ENCODE results near the gene FAHD2A. TPM values are rescaled to one million over a fixed set of nuclear protein-coding genes. Genes with fewer than 3 reads are reported as not detected.
"Not testable (repeated sequence)": the region's sequence is repeated elsewhere in the genome, so short reads cannot be mapped to it uniquely, and the experiment has no call there.

The FAHD2A gene, protein sequence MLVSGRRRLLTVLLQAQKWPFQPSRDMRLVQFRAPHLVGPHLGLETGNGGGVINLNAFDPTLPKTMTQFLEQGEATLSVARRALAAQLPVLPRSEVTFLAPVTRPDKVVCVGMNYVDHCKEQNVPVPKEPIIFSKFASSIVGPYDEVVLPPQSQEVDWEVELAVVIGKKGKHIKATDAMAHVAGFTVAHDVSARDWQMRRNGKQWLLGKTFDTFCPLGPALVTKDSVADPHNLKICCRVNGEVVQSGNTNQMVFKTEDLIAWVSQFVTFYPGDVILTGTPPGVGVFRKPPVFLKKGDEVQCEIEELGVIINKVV
- total RNA-seq, result 10 to 100 TPM; 19.9 to 27.5 TPM

DNA sequence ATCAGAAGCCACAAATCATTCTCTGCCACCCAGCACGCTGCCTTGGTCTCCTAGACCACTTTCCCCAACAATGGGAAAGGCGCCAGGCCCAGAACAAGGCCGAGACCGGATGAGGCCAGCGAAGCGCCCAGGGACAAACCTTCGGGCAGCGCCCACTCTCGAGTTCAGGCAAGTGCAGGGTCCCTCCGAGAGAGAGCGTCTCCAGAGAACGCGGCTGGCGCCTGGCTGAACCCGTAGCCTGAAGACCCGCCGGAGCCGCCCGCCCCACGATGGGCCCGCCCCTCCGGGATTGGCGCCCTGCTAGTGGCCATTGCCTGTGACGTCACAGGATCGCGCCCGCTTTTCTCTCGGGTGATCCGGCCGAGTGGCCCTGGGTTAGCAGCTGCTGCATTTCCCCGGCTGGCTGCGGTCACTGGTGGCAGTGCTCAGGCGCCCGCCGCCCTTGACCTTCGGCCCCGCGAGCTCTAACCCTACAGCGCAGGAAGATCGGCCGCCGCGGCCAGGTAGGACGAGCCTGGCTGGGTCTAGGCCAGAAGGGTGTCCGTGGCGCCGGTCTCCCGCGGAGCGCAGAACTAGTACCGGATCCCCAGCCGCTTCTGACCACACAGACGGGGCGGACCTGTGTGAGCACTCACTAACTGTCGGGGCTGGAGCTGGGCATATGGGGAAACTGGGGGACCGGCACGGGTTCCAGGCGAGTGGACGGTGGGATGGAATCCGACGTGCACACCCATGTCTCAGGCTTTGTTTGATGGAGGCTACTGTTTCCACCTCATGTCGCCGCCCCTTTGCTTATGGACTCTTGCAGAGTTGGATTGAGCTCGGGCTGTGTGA is at the start of gene FAHD2A:
Gene FAHD2A, plus strand, starts transcription at position 339 of the 834 bp plus-strand sequence. CDS start 2,851 bp downstream, outside the sequence.
- peak within 1 kb of the TSS; percentile 80 to 89 for H3K4me3 ChIP-seq
- H3K27ac ChIP-seq, result peak within 1 kb of the TSS; percentile 82 to 83
- no peaks in the 10 kb centered on the region for H3K9me3 ChIP-seq
- H3K27me3 ChIP-seq, result no peaks in the 10 kb centered on the region
- peaks cover 0 to 19% of the 10 kb centered on the region in 2 donors for H3K4me1 ChIP-seq
- no peaks in the 10 kb centered on the region for H3K36me3 ChIP-seq
- peak; percentile 97 for DNase-seq (ENCODE audit: low spot score)
- TF ChIP-seq, protein P1, sequence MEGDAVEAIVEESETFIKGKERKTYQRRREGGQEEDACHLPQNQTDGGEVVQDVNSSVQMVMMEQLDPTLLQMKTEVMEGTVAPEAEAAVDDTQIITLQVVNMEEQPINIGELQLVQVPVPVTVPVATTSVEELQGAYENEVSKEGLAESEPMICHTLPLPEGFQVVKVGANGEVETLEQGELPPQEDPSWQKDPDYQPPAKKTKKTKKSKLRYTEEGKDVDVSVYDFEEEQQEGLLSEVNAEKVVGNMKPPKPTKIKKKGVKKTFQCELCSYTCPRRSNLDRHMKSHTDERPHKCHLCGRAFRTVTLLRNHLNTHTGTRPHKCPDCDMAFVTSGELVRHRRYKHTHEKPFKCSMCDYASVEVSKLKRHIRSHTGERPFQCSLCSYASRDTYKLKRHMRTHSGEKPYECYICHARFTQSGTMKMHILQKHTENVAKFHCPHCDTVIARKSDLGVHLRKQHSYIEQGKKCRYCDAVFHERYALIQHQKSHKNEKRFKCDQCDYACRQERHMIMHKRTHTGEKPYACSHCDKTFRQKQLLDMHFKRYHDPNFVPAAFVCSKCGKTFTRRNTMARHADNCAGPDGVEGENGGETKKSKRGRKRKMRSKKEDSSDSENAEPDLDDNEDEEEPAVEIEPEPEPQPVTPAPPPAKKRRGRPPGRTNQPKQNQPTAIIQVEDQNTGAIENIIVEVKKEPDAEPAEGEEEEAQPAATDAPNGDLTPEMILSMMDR (IDR thresholded peaks at IDR 0.05), result no peak

DNA sequence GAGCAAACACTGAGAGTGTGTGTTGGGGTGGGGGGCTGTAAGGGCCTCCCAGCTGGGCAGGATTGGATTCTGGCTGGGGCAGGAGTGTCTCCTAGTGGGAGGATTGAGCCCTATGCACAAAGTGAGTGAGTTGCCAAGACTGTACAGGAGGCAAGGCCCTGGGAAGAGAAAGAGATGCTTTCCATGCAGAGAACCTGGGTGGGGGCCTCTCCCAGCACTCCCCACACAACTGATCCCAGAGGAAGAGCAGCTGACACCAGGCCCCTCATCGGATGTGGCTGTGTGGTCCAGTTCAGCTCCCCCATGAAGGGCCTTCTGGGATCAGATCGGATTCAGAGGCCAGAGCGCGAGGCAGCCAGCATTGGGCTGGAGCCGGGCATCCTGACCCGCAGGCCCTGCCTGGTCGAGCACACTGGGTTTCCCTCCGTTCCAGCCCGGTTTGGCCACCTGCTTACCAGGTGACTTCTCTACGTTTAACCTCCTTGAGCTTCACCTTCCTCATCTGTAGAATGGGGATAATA is 49.4 kb upstream of the FAHD2A start:
- H3K4me3 ChIP-seq, result no peak overlapping the region
- no peaks in the 10 kb centered on the region for H3K27me3 ChIP-seq
- H3K36me3 ChIP-seq, result no peaks in the 10 kb centered on the region
- no peak overlapping the region for H3K27ac ChIP-seq
- DNase-seq (ENCODE audit: low spot score), result no peak
- TF ChIP-seq, protein P1 (IDR thresholded peaks at IDR 0.05), result no peak
- H3K4me1 ChIP-seq, result peaks cover 0 to 2% of the 10 kb centered on the region in 2 donors
- no peaks in the 10 kb centered on the region for H3K9me3 ChIP-seq

DNA sequence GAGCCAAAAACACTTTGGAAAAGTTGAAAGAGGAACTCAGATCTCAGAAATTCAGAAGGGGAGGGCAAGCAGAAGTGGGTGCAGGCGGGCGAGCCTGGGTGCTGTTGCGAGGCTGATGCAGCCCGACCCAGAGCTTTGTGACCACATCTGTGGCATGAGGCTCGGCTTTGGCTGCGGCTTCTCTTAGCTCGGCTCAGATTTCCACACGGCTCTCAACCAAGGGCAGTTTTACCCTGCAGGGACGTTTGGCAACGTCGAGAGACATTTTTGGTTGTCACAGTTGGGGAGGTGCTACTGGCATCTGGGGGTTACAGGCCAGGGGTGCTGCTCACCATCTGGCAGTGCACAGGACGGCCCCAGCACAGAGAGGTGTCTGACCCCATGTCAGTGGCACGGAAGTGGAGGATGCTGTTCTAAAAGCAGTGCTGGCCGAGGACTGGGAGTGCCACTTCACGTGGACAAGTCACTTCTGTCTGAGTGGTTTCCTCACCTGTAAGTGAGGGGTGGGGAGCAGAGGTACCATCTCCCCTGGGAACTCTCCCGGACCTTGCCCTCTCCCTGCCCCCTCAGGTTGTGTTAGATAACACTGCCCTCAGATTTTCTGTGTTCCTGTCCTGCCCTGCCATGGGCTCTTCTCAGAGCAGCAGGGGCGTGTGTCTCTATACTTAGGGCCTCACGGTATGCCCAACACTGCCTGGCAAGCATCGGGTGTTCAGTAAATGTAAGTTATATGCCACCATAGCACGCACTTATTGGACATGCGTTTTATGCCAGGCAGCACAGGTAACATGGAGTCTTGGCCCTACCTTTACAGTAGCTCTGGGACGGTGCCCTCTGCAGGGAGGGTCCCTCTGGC is 48.7 kb upstream of the FAHD2A start:
- H3K9me3 ChIP-seq, result no peaks in the 10 kb centered on the region
- TF ChIP-seq, protein P1 (IDR thresholded peaks at IDR 0.05), result no peak

DNA sequence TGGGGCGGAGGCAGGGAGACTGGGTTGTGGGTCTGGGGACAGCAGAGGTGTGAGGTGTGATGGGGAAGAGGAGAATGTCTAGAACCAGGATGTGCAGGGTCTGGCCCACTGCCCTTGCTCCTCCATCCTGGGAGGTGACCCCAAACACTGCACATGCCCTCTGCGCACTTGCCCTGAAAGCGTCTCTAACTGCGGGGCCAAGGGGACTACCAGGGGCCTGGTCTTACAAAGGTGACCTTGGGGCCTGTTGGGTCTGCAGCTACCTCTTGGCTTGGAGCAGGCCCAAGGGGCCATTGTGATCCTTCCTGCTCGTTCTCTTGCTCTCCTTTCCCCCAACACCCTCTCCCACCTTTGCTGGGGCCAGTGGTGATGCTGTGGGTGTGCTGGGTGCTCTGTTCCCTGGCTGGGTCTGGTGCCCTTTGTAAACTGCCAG is 48.0 kb upstream of the FAHD2A start:
- H3K4me3 ChIP-seq, result no peak overlapping the region
- peaks cover 0 to 4% of the 10 kb centered on the region in 2 donors for H3K4me1 ChIP-seq
- no peak overlapping the region for H3K27ac ChIP-seq
- DNase-seq (ENCODE audit: low spot score), result no peak
- no peaks in the 10 kb centered on the region for H3K27me3 ChIP-seq
- no peaks in the 10 kb centered on the region for H3K9me3 ChIP-seq
- TF ChIP-seq, protein P1 (IDR thresholded peaks at IDR 0.05), result no peak
- H3K36me3 ChIP-seq, result no peaks in the 10 kb centered on the region

More for the DNA sequence above, 48.7 kb upstream of the FAHD2A start:
- DNase-seq (ENCODE audit: low spot score), result no peak
- Histone ChIP-seq H3K36me3 (no peaks in the 10 kb centered on the region), H3K4me3 (no peak overlapping the region), H3K27me3 (no peaks in the 10 kb centered on the region), H3K27ac (no peak overlapping the region), H3K4me1 (no peaks in the 10 kb centered on the region)

DNA sequence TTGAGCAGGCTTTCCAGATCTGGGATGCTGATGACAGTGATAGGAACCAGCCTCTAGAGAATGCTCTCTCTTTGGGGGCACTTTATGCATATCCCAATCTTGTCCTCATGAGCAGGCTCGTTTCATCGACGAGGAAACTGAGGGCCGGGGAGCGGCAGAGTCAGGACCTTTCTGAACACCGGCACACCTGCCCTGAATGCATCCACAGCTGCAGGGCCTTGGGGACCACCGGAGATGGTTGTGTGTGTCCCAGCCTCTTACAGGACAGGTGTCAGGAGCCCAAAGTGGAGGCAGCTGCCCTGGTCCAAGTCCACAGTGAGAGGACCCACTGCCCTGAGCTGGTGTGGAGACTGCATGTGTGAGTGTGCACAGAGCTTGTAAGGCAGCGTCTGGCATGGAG is 47.6 kb upstream of the FAHD2A start:
- Histone ChIP-seq H3K27me3 (no peaks in the 10 kb centered on the region), H3K4me1 (peaks cover 0 to 6% of the 10 kb centered on the region in 2 donors), H3K27ac (no peak overlapping the region), H3K9me3 (no peaks in the 10 kb centered on the region), H3K4me3 (no peak overlapping the region), H3K36me3 (no peaks in the 10 kb centered on the region)
- no peak for DNase-seq (ENCODE audit: low spot score)
- TF ChIP-seq, protein P1 (IDR thresholded peaks at IDR 0.05), result no peak

DNA sequence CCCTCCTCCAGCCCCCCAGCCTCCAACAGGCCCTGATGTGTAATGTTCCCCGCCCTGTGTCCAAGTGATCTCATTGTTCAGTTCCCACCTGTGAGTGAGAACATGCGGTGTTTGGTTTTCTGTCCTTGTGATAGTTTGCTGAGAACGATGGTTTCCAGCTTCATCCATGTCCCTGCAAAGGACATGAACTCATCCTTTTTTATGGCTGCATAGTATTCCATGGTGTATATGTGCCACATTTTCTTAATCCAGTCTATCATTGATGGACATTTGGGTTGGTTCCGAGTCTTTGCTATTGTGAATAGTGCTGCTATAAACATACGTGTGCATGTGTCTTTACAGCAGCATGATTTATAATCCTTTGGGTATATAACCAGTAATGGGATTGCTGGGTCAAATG is 47.0 kb upstream of the FAHD2A start:
- not testable (repeated sequence) for H3K27me3 ChIP-seq; H3K4me1 ChIP-seq; H3K4me3 ChIP-seq; H3K9me3 ChIP-seq; H3K36me3 ChIP-seq; H3K27ac ChIP-seq; DNase-seq (ENCODE audit: low spot score)

All from right atrium auricular region (tissue), 2 donors.